Endothelial cell of umbilical vein (primary cell): ENCODE measurements around the gene NPAS1.

ENCODE experiments used
- CTCF ChIP-seq, 2 donors: IDR thresholded peaks; 1 replicate in 1 of 2; 2 replicates in 1 of 2; pipeline ENCODE4 v1.5.1; 2011; ENCODE audit warnings: low read length in 2 of 2, mild to moderate bottlenecking in 2 of 2, moderate library complexity in 2 of 2, control low read depth in 1 of 2, inconsistent platforms in 1 of 2, low read depth in 1 of 2; ENCODE audit not compliant: insufficient read depth in 1 of 2; ENCODE audit errors: extremely low read depth in 1 of 2
- EZH2 ChIP-seq: IDR thresholded peaks from 2 replicates; pipeline ENCODE4 v1.6.1; 2012; ENCODE audit warnings: borderline replicate concordance, low read depth, mild to moderate bottlenecking, moderate library complexity, low read length, inconsistent platforms; ENCODE audit not compliant: severe bottlenecking
- POLR2A ChIP-seq: IDR thresholded peaks from 2 replicates; pipeline ENCODE4 v1.6.1; 2012; ENCODE audit warnings: low read depth, mild to moderate bottlenecking, control low read depth, low read length

- TF ChIP-seq EZH2 (no peak), CTCF (IDR thresholded peaks at IDR 0.05; ENCODE audit: extremely low read depth in 1 of 2, insufficient read depth in 1 of 2, low read depth in 1 of 2, low read length in 2 of 2) (no peak), POLR2A (no peak)
Observed at GRCh38 chr19:47075941-47076340, 56.3 kb downstream of the NPAS1 start.
